ENCODE data around the gene TRAF3IP1.
"Not testable (repeated sequence)": the region's sequence is repeated elsewhere in the genome, so short reads cannot be mapped to it uniquely, and the experiment has no call there.

TRAF3IP1 gene

GRCh38 chr2:238344517-238344916 is 24.2 kb downstream of the TRAF3IP1 start:
- no peak for DNase-seq

GRCh38 chr2:238345297-238345968 is 25.1 kb downstream of the TRAF3IP1 start:
- no peak for DNase-seq

DNA sequence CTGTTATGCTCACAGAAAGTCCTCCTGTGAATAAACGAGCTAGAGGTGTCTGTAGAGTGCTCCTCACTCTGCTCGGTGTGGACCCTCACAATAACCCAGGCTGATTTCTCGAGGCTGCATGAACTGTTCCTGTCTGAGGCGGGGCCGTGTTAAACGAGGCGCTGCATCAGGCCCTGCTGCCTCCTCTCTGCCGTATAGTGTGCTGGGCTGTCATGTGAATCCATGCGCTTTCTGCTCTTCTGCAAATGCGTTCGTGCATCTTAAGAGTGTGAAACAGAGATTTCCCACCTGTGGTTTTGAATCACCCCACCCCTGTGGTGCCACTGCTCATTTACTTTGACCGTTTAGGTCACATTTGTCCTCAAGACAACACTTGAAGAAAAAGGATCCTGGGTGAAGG is 26.2 kb downstream of the TRAF3IP1 start:
- no peak for DNase-seq

DNA sequence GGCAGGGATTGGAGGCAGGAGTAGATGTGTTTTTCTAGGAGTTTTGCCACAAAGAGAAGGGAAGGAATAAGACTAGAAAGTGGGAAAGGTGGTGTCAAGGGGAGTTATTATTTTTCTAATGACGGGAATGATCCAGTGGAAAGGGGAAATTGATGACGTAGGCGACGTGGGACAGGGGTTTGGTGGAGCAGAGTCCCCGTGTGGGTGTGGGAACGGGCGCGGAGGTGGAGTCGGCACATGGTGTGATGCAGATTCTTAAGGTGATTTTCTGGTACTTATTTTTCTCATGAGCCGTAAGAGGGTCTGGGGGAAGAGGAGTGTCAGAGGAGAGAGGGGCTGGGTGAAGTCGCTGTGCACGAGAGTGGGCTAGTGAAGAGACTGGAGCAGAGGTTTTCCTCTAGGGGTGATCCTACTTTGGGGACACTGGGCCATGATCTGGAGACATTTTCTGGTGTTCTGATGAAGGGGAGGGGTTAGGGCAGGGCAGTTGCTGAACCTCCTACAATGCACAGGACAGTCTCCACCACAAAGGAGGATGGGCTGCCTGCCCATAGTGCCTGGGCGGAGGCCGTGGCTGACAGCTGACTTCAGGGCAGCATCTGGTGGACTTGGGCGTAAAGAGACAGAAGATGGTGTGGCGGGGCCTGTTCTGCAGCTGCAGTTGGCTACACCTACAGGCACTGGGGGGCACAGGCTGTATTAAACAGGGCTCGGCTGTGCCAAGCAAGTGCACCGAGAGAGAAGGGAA is 30.0 kb downstream of the TRAF3IP1 start:
- no peak for DNase-seq

- DNase-seq: no peak
Measured at GRCh38 chr2:238351315-238351714, 31.0 kb downstream of the TRAF3IP1 start.

DNA sequence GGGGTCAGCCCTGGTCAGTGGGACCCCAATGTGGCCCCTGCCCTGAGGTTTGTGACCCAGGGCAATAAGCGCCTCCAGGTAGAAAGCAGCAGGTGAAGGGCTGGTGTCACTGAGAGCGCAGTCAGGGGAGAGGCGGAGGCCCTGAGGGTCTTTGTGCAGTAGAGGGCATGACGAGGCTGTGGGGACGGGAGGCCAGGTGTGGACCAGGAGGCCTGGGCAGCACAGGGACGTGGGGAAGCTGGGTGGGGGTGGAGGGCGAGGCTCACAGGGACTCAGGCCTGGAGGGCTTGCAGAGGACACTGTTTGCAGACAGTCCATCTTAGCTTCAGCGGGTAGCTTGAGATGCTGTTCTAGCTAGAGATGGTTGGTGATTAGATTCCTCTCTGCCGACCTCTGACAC is 32.0 kb downstream of the TRAF3IP1 start:
- no peak for DNase-seq

GRCh38 chr2:238358769-238359168 is 38.5 kb downstream of the TRAF3IP1 start:
- no peak for DNase-seq

GRCh38 chr2:238359403-238359802 is 39.1 kb downstream of the TRAF3IP1 start:
- DNase-seq: no peak

DNA sequence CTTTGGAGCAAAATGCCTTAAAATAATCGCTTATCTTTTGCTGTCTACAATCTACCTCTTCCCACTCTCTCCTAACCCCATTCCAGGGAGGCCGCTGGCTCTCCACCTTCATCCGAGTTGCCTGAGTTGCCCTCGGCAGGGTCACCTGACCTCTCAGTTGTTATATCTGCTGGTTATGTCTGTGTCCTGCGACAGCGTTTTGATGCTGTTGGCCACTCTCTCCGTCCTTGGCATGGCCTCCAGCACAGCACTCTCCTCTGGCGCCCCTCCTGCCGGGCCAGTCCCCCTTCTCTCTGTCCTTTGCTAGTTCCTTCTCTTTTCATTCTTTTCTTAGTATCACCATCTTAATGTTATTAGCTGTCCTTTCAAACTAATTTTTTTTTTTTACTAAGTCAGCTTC is 41.6 kb downstream of the TRAF3IP1 start:
- no peak for DNase-seq

GRCh38 chr2:238362626-238363025 is 42.3 kb downstream of the TRAF3IP1 start:
- no peak for DNase-seq

DNA sequence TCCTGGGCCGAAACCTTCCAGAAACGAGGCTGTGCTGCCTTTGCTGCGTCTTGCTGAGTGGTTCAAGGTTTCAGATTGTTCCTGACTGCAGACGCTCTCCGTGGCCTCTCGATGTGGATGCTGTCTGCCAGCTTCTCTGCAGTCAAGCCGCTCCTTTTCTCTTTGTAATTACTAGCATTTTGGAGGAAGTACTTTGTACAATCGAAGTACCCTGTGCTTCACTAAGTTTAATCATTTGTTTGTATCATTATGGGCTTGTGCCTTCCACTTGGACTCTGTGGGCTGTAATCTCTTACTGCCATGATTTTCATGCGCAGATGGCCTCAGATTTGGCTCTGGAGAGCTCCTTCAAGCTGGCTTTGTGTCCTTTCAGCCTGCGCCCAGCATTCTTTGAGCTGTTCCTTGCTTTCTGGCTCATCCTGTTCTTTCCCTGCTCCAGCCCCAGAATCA is 49.3 kb downstream of the TRAF3IP1 start:
- no peak for DNase-seq

DNA sequence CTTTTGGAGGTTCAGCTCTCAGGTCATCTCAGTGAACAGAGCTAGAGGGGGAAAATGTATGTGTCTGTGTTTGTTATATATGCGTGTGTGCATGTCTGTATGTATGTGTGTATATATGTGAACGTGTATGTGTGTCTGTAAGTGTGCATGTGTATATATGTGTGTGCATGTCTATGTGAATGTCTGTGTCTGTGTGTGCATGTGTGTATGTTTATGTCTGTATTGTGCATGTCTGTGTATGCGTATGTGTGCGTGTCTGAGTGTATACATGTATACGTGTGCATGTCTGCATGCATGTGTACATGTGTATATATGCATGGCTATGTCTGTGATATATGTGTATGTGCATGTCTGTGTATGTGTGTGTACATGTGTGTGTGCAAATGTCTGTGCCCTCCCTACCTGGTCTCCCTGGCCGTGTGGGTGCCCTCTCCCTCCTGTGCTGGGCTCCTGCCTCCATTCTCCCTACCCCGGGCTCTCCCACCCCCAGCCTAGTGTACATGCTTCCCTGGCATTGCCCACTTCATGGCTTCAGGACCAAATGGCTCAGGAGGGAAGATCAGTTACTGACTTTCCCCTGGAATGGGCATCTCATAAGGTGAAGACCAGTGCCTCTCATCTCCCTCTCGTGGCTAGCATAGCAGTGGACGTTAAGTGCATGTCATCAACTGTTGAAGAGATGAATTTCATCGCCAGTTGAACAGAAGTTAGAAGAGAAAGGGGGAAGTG is 49.9 kb downstream of the TRAF3IP1 start:
- DNase-seq: no peak

DNA sequence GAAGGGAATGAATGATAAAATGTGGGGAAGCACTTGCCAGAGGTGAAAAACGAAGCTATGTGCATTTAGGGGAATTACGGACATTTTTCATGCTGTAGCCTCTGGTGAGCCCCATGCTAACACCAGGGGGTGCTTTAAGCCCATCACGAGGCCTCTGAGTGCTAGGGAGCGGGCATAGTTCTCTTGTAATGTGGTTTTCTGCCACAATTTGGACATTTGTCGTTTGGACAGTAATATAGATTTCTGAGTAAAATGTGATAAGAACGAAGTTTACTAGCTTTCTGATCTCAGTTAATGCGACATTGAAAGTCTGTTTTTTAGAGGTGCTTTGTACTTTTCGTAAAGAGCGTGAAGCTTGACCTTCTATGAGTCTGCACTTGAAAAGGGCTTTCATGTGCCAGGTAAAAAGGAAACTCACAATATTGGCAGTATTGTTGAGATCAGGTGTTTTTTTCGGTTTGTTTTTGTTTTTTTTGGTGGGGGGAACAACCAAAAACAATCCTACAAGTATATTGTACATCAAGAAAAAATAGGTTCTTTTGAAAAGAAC is 50.6 kb downstream of the TRAF3IP1 start:
- peak; percentile 68 for DNase-seq

DNA sequence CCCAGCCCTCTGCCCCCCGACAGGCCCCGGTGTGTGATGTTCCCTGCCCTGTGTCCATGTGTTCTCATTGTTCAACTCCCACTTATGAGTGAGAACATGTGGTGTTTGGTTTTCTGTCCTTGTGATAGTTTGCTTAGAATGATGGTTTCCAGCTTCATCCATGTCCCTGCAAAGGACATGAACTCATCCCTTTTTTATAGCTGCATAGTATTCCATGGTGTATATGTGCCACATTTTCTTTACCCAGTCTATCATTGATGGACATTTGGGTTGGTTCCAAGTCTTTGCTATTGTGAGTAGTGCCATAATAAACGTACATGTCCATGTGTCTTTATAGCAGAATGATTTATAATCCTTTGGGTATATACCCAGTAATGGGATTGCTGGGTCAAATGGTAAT is 52.0 kb downstream of the TRAF3IP1 start:
- DNase-seq: not testable (repeated sequence)

GRCh38 chr2:238376884-238377391 is 56.6 kb downstream of the TRAF3IP1 start:
- no peak for DNase-seq

DNA sequence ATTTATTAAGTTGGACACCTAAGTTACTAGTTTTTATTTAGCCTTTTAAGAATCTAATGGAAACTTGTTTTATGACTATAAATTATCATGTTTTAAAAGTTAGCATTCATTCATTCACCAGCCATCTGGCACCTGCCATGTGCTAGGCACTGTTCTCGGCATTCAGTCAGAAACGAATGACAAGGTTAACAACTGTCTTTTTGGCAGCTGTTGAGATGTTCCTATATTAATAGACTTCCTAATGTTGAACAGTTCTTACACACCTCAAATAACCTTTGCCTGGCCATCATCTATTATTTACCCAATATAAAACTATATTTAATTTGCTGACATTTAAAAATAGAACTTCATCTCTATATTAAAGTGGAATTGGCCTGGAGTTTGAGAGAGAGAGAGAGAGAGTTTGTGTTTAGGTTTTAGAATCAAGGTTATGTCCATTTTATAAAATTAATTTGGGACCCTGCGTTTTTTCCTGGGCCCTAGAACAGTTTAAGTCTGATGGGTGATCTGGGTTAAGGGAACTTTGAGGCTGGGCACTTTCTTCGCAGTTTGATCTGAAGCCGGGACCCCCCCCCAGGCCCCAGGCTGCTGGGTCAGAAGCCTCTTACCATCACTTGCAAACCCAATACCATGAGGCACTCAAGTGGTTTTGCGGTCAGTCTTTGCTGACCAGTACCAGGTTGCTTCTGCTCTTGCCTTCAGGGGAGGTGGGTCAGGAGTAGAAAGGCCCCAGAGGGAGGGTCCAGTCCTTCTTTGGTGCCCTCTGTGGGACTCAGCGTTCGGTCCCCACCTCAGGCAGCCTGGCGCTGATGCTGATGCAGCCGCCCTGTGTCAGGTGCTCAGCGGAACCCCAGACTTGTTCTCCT is 58.1 kb downstream of the TRAF3IP1 start:
- DNase-seq: no peak

GRCh38 chr2:238379096-238379810 is 58.9 kb downstream of the TRAF3IP1 start:
- DNase-seq: peak; percentile 37

GRCh38 chr2:238380336-238380735 is 60.0 kb downstream of the TRAF3IP1 start:
- no peak for DNase-seq

GRCh38 chr2:238380785-238381184 is 60.5 kb downstream of the TRAF3IP1 start:
- DNase-seq: no peak

DNA sequence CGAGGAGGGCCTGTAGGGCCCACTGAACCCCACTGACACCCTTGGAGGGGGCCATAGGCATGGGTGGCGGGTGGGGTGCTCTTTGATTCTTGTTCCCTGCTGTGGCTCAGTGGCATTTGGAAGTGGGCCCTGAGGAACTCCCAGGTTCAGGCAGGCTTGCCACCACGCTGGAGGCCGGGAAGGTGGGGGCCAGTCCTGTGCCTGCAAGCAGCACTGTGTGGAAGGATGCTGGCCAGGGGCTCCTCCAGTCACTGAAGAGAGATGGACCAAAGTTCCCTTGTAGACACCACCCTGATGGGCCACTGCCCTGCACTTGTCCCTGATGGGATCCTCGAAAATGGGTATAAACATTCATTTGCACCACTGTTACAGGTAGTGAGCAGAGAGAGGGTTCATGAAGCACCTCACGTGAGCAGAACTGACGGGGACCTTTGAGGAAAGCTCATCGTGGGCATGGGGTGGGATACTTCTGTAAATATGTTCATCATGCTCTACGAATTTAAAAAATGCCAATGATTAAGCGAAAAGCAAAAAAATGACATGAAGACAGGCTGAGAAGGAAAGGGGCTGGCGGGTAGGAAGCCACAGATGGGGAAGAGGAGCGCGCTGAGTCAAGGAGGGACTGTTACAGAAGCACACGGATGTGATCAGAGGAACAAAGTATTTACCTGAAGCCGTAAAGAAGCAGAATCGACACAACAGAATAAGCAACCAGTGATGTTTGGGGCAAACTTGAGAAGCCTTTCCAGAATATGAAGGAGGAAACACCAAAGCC is 61.2 kb downstream of the TRAF3IP1 start:
- DNase-seq: no peak

DNA sequence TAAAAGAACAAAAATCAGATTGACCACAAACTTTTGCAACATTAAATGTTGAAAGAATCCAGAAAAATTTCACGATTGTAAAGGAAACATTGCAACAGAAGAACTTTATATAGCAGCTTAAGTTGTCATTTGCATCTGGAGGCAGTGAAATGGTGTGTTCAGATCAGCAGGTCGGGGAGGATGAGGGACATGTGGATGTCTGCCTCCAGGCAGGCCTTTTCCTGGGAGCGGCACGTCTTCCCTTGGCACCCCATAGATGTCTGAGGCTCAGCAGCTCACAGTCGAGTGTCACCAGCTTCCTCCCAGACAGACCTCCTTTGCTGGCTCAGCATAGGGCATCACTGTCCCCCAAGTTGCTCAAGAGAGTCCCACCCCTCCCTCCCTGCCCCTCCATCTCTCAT is 62.1 kb downstream of the TRAF3IP1 start:
- DNase-seq: no peak
